Colonic mucosa (tissue), 4 donors: ENCODE measurements around the gene FBXL7. TPM values are rescaled to one million over a fixed set of nuclear protein-coding genes. Genes with fewer than 3 reads are reported as not detected.

ENCODE experiments used
- DNase-seq: peaks from one replicate; pipeline ENCODE4 v3.0.0-alpha.2; 2020
- H3K27ac ChIP-seq: fragments of 200-600 bp; one replicate; pipeline ENCODE4 v1.8.0; 2021
- H3K27me3 ChIP-seq: fragments of 200-600 bp; one replicate; pipeline ENCODE4 v1.8.0; 2021
- H3K36me3 ChIP-seq: fragments of 200-600 bp; one replicate; pipeline ENCODE4 v1.8.0; 2021
- H3K4me1 ChIP-seq: fragments of 200-600 bp; one replicate; pipeline ENCODE4 v1.8.0; 2021; ENCODE audit warnings: mild to moderate bottlenecking
- H3K4me3 ChIP-seq: fragments of 200-600 bp; one replicate; pipeline ENCODE4 v1.8.0; 2021
- H3K9ac ChIP-seq, 2 donors: one replicate each; pipeline ENCODE4 v1.7.0; 2013; ENCODE audit warnings: control low read depth in 2 of 2, low read depth in 2 of 2, low read length in 2 of 2
- H3K9me3 ChIP-seq: fragments of 200-600 bp; one replicate; pipeline ENCODE4 v1.8.0; 2021
- intact Hi-C: fragments of 100-400 bp; cut with DNase I; formaldehyde crosslinking; loops from one replicate; pipeline ENCODE4 v1.14.1; 2022
- total RNA-seq, 2 donors: library from RNA; stranded (reverse); fragmentation: NEBNext Ultra II Directional in 1 of 2; extraction: Animal tissue kit (Norgen Biotek cat#: 25700) in 1 of 2; gene quantifications; one replicate each; pipeline ENCODE4 v1.2.1, GENCODE V29; 2021
- TF ChIP-seq, protein P1 (sequence below): fragments of 200-600 bp; IDR thresholded peaks from one replicate; pipeline ENCODE4 v1.8.0; 2022; ENCODE audit warnings: antibody characterized with exemption, mild to moderate bottlenecking
- donor health status: healthy.
- donor health status: DM: no; HTN: no; CAD: no.
- donor health status: DM: no; HTN: no; CAD: no.

Gene FBXL7
- total RNA-seq, 2 donors from 2014 or later: 1.6 to 3.0 TPM

DNA sequence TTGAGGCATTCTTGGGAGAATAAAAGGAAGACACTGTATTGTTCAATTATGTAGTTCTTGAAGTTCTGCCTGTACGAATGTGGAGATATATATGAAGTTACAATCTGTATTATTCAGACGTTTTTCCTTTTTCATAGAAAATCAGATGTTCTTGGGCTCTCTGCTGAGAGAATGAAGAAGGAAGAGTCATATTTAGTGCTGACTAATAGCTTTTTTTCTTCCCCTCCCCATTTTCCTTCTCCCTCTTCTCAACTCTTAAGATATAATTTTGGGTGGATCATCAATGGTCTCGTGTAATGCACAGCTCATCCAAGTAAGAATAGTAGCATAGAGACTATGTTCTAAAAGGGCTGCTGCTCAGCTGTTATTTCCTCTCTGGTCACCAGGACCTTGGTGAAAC is 23.0 kb upstream of the FBXL7 start:
- Histone ChIP-seq H3K4me1 (no peaks in the 10 kb centered on the region), H3K9me3 (no peaks in the 10 kb centered on the region), H3K27ac (no peak overlapping the region), H3K36me3 (no peaks in the 10 kb centered on the region), H3K9ac (no peak overlapping the region), H3K4me3 (no peak overlapping the region), H3K27me3 (no peaks in the 10 kb centered on the region)
- no peak for DNase-seq
- TF ChIP-seq, protein P1, sequence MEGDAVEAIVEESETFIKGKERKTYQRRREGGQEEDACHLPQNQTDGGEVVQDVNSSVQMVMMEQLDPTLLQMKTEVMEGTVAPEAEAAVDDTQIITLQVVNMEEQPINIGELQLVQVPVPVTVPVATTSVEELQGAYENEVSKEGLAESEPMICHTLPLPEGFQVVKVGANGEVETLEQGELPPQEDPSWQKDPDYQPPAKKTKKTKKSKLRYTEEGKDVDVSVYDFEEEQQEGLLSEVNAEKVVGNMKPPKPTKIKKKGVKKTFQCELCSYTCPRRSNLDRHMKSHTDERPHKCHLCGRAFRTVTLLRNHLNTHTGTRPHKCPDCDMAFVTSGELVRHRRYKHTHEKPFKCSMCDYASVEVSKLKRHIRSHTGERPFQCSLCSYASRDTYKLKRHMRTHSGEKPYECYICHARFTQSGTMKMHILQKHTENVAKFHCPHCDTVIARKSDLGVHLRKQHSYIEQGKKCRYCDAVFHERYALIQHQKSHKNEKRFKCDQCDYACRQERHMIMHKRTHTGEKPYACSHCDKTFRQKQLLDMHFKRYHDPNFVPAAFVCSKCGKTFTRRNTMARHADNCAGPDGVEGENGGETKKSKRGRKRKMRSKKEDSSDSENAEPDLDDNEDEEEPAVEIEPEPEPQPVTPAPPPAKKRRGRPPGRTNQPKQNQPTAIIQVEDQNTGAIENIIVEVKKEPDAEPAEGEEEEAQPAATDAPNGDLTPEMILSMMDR: no peak
- intact Hi-C loops: no loop called here

DNA sequence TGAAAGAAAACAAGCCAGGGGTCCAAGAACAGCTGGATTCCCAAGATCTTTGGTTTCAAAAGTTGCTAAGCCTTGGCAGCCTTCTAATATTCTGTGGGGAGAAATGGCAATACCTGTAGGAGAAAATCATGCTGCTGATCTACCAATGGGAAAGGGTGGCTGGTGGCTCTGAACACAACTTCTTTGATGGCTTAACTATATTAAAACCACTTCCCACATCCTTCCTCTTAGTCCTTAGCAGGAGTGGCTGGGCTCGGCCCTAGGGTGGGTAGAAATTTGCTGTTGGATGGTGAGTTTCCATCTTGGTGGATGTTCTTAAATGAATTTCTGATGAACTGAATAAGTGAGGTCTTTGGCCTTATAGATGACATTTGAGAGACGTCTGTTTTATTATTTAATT is 19.5 kb upstream of the FBXL7 start:
- TF ChIP-seq, protein P1: no peak
- H3K9me3 ChIP-seq: no peaks in the 10 kb centered on the region
- H3K36me3 ChIP-seq: no peaks in the 10 kb centered on the region
- H3K27ac ChIP-seq: no peak overlapping the region
- no peaks in the 10 kb centered on the region for H3K4me1 ChIP-seq
- intact Hi-C loops: no loop called here
- H3K9ac ChIP-seq: no peak overlapping the region
- no peak for DNase-seq
- H3K4me3 ChIP-seq: no peak overlapping the region
- H3K27me3 ChIP-seq: no peaks in the 10 kb centered on the region

DNA sequence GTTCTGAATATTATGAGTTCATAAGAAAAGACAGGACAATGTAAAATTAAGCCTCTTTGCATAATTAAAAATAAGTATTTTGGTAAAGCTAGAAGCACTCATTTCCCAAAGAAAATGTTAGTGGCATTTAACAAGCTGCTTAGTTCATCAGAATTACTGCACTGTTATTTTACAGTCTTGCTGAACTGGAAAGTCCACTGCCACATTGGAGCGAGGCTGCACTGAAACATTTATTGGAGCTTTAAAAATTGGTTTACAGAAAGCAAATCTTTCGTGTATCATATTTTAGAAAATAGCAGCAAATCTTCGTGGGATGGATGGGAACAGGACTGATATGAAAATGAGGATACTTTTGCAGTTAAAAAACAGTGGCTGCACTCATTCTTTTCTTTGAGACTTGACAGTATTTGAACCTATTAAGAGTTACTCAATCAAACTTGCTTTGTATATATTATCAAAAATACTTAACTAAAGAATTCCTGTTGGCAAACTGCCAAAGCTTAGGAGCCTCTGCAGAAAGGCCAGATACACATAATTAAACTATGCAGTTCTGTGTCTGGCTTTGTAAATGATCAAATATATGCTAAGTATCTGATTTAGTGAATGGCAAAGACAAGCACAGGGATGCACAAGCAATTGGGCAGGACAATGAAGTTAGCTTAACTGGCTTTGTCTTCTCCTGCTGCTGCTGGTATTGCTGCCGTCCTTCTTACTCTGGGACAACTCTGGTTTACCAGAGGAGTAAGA is 16.5 kb upstream of the FBXL7 start:
- intact Hi-C loops: no loop called here
- H3K9me3 ChIP-seq: no peaks in the 10 kb centered on the region
- H3K4me3 ChIP-seq: no peak overlapping the region
- no peaks in the 10 kb centered on the region for H3K4me1 ChIP-seq
- TF ChIP-seq, protein P1: no peak
- no peaks in the 10 kb centered on the region for H3K36me3 ChIP-seq
- H3K9ac ChIP-seq: no peak overlapping the region
- no peaks in the 10 kb centered on the region for H3K27me3 ChIP-seq
- DNase-seq: no peak
- no peak overlapping the region for H3K27ac ChIP-seq

DNA sequence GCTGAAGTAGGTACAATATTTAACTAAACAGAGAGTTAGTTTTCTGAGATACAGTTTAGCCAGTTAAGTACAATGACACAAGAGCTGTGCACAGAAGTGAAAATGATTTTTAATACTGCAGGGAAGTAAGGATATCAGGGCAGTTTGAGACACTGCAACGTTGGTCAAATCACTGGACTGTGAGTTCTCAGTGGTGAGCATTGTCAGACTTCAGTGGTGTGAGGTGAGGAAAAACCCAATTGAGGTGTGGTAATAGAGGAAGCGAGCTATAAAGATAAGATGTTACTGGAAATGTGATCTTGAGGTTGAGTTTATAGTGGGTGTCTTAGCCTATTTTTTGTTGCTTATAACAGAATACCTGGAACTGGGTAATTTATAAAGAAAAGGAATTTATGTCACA is 12.8 kb upstream of the FBXL7 start:
- Histone ChIP-seq H3K36me3 (no peaks in the 10 kb centered on the region), H3K27ac (no peak overlapping the region), H3K4me3 (no peak overlapping the region), H3K9ac (no peak overlapping the region), H3K4me1 (no peaks in the 10 kb centered on the region), H3K9me3 (no peaks in the 10 kb centered on the region), H3K27me3 (no peaks in the 10 kb centered on the region)
- intact Hi-C loops: no loop called here
- DNase-seq: no peak
- TF ChIP-seq, protein P1: no peak

DNA sequence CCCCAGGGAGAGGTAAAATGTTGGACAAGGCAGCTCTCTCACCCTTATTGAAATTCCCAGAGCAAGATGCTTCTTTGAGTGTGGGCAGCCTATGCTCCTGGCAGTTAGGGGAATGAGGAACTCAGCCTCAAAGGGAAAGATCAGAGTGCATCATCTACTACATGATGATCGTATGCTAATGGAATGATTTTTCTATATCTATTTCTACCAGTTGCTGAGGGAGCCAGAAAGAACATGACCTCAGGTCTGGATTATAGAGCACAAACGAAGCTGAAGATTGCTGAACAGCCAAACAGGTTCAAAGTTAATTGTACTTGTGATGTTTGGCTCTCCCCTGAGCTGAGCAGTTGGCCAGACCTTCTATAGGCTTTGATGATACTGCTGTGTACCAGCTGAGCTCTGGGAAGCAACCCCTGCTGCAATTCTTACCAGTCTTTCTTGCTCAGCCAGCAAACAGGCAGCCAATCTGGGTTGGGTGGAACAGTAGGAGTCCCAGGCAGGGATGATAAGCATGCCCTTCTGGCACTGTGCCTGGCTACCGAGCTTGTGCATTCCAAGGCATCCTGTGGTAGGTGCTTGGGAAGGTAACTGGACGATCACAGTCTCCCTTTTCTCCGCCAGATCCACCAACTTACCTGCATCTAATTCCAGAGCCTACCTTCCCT is 10.3 kb upstream of the FBXL7 start:
- Histone ChIP-seq H3K36me3 (no peaks in the 10 kb centered on the region), H3K27me3 (no peaks in the 10 kb centered on the region), H3K27ac (no peak overlapping the region), H3K4me3 (no peak overlapping the region), H3K9me3 (no peaks in the 10 kb centered on the region), H3K4me1 (no peaks in the 10 kb centered on the region), H3K9ac (no peak overlapping the region)
- TF ChIP-seq, protein P1: no peak
- no peak for DNase-seq
- intact Hi-C loops: no loop called here
